ENCODE results near the gene POLK. TPM values are rescaled to one million over a fixed set of nuclear protein-coding genes. Genes with fewer than 3 reads are reported as not detected.

The POLK gene
- total RNA-seq, 4 donors from 2014 or later = 11.8 to 43.8 (median 27.2) TPM

DNA sequence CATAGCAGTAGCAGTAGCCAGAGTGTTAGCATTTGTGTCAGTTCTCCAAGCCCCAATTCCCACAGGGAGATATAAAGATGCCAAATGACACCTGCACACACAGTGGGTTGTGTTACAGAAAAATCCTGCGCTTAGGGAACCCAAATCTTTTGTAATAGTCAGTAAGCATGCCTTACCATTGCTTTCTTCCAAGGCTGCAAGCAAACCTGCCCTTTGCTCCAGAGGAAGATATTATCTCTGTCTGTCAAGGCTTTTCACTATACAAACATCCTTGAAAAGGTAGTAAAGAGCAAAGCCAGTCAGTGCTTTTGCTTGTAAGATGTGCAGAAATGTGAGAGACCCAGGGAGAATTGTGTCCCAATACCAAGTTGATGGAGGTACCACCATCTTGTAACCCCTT, 102.5 kb downstream of the POLK start:
- H3K4me1 ChIP-seq = peaks cover 34% of the 10 kb centered on the region
- H3K27ac ChIP-seq = no peak overlapping the region
- H3K4me3 ChIP-seq = no peak overlapping the region
- no peaks in the 10 kb centered on the region for H3K9me3 ChIP-seq
- WGBS = 85% methylated on average over 1 of the region's 1 CpG
- TF ChIP-seq POLR2A (IDR thresholded peaks at IDR 0.05) (no peak), POLR2AphosphoS5 (IDR thresholded peaks at IDR 0.05) (no peak), EP300 (IDR thresholded peaks at IDR 0.05) (no peak)
- TF ChIP-seq, protein P1, sequence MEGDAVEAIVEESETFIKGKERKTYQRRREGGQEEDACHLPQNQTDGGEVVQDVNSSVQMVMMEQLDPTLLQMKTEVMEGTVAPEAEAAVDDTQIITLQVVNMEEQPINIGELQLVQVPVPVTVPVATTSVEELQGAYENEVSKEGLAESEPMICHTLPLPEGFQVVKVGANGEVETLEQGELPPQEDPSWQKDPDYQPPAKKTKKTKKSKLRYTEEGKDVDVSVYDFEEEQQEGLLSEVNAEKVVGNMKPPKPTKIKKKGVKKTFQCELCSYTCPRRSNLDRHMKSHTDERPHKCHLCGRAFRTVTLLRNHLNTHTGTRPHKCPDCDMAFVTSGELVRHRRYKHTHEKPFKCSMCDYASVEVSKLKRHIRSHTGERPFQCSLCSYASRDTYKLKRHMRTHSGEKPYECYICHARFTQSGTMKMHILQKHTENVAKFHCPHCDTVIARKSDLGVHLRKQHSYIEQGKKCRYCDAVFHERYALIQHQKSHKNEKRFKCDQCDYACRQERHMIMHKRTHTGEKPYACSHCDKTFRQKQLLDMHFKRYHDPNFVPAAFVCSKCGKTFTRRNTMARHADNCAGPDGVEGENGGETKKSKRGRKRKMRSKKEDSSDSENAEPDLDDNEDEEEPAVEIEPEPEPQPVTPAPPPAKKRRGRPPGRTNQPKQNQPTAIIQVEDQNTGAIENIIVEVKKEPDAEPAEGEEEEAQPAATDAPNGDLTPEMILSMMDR (IDR thresholded peaks at IDR 0.05) = no peak
- no peaks in the 10 kb centered on the region for H3K27me3 ChIP-seq
- no peaks in the 10 kb centered on the region for H3K36me3 ChIP-seq
- DNase-seq (ENCODE audit: low spot score in 2 of 2) = no peak

- Histone ChIP-seq H3K4me1 (peaks cover 36% of the 10 kb centered on the region), H3K36me3 (no peaks in the 10 kb centered on the region), H3K27me3 (no peaks in the 10 kb centered on the region), H3K4me3 (no peak overlapping the region), H3K9me3 (no peaks in the 10 kb centered on the region), H3K27ac (no peak overlapping the region)
- DNase-seq (ENCODE audit: low spot score in 2 of 2) = no peak
- WGBS = 65% methylated on average over 4 of the region's 4 CpGs
- TF ChIP-seq POLR2A (IDR thresholded peaks at IDR 0.05) (no peak), POLR2AphosphoS5 (IDR thresholded peaks at IDR 0.05) (no peak), EP300 (IDR thresholded peaks at IDR 0.05) (no peak)
- TF ChIP-seq, protein P1 (IDR thresholded peaks at IDR 0.05) = no peak
These were observed 104.7 kb downstream of the POLK start for GRCh38 chr5:75616371-75616881.

GRCh38 chr5:75616971-75617621, 105.4 kb downstream of the POLK start:
- Histone ChIP-seq H3K27me3 (no peaks in the 10 kb centered on the region), H3K9me3 (no peaks in the 10 kb centered on the region), H3K27ac (peak overlapping the region; percentile 14), H3K4me1 (peaks cover 33% of the 10 kb centered on the region), H3K4me3 (no peak overlapping the region), H3K36me3 (no peaks in the 10 kb centered on the region)
- WGBS = 40% methylated on average over 7 of the region's 7 CpGs
- no peak for DNase-seq (ENCODE audit: low spot score in 2 of 2)
- TF ChIP-seq, protein P1 (IDR thresholded peaks at IDR 0.05) = no peak
- TF ChIP-seq EP300 (IDR thresholded peaks at IDR 0.05) = no peak
- TF ChIP-seq POLR2A (IDR thresholded peaks at IDR 0.05) = no peak
- TF ChIP-seq POLR2AphosphoS5 (IDR thresholded peaks at IDR 0.05) = no peak

DNA sequence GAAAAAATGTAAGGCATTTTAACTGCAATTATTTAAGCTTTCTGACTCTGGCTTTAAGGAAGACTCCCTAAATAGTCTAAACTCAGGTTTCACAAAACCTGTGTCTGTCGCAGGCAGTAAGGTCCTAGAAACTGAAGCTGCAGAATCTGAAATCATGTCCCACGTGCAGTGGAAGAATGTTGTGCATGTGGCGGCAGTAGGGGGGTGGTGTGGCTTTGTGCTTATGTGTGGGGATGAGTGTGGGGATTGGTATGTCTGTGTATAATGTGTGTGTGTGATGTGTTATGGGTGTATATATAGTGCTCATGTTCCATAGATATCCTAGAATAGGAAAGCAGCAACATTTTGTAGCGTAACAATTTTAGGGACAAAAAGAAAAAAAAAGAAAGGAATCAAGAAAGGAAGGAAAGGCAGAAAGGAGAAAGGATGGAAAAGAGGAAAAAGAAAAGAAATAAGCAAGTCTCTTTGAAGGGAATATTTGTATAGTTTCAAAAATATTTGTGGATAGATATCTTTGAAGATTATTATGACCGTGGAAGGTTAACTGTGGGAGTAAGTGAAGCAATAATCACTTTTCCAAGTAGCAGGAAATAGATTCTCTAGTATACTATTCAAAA, 106.2 kb downstream of the POLK start:
- DNase-seq (ENCODE audit: low spot score in 2 of 2) = no peak
- Histone ChIP-seq H3K27ac (peak overlapping the region; percentile 14), H3K27me3 (no peaks in the 10 kb centered on the region), H3K36me3 (no peaks in the 10 kb centered on the region), H3K4me3 (no peak overlapping the region), H3K9me3 (no peaks in the 10 kb centered on the region), H3K4me1 (peaks cover 30% of the 10 kb centered on the region)
- 73% methylated on average over 5 of the region's 5 CpGs for WGBS
- TF ChIP-seq, protein P1 (IDR thresholded peaks at IDR 0.05) = no peak
- TF ChIP-seq EP300 (IDR thresholded peaks at IDR 0.05) (no peak), POLR2AphosphoS5 (IDR thresholded peaks at IDR 0.05) (no peak), POLR2A (IDR thresholded peaks at IDR 0.05) (no peak)

- DNase-seq (ENCODE audit: low spot score in 2 of 2) = no peak
- H3K36me3 ChIP-seq = no peaks in the 10 kb centered on the region
- no peaks in the 10 kb centered on the region for H3K27me3 ChIP-seq
- no peak for TF ChIP-seq POLR2AphosphoS5 (IDR thresholded peaks at IDR 0.05)
- TF ChIP-seq, protein P1 (IDR thresholded peaks at IDR 0.05) = no peak
- no peak for TF ChIP-seq POLR2A (IDR thresholded peaks at IDR 0.05)
- no peak for TF ChIP-seq EP300 (IDR thresholded peaks at IDR 0.05)
- WGBS = 55% methylated on average over 4 of the region's 4 CpGs
- no peaks in the 10 kb centered on the region for H3K9me3 ChIP-seq
- peaks cover 30% of the 10 kb centered on the region for H3K4me1 ChIP-seq
- H3K4me3 ChIP-seq = no peak overlapping the region
- peak overlapping the region; percentile 52 for H3K27ac ChIP-seq
These were observed 108.7 kb downstream of the POLK start for GRCh38 chr5:75620184-75620959.

Measured in suprapubic skin (tissue), 4 donors.